Heart right ventricle (tissue), 16 donors: ENCODE results near the gene LIG4. TPM values are rescaled to one million over a fixed set of nuclear protein-coding genes. Genes with fewer than 3 reads are reported as not detected.
"Not testable (repeated sequence)": the region's sequence is repeated elsewhere in the genome, so short reads cannot be mapped to it uniquely, and the experiment has no call there.

ENCODE experiments used
- ATAC-seq, 8 donors: fragments of 200-7000 bp; cut with Tn5 transposase; one replicate each; pipeline ENCODE4 v1.9.1; 2020; ENCODE audit warnings: mild to moderate bottlenecking in 8 of 8, moderate library complexity in 8 of 8, moderate number of reproducible peaks in 1 of 8
- DNase-seq, 2 donors: peaks; one replicate each; pipeline ENCODE4 v3.0.0-alpha.2; 2020
- H3K27ac ChIP-seq, 10 donors: fragments of 200-600 bp; sonication (generic) in 2 of 10; one replicate each; pipeline versions ENCODE4 v1.5.0 to v1.8.0; 2020 to 2022; ENCODE audit warnings: mild to moderate bottlenecking in 3 of 10
- H3K27me3 ChIP-seq, 7 donors: fragments of 200-600 bp; one replicate each; pipeline ENCODE4 v1.8.0; 2021 to 2022; ENCODE audit warnings: mild to moderate bottlenecking in 2 of 7
- H3K36me3 ChIP-seq, 9 donors: fragments of 200-600 bp; sonication (generic) in 1 of 9; one replicate each; pipeline versions ENCODE4 v1.5.0 to v1.8.0; 2020 to 2022; ENCODE audit warnings: mild to moderate bottlenecking in 2 of 9
- H3K4me1 ChIP-seq, 9 donors: fragments of 200-600 bp; sonication (generic) in 1 of 9; one replicate each; pipeline versions ENCODE4 v1.5.0 to v1.8.0; 2020 to 2022; ENCODE audit warnings: mild to moderate bottlenecking in 4 of 9
- H3K4me3 ChIP-seq, 10 donors: fragments of 200-600 bp; sonication (generic) in 2 of 10; one replicate each; pipeline versions ENCODE4 v1.5.0 to v1.8.0; 2020 to 2022; ENCODE audit warnings: mild to moderate bottlenecking in 7 of 10, moderate library complexity in 2 of 10
- H3K9me3 ChIP-seq, 11 donors: fragments of 200-600 bp in 10 of 11; sonication (generic) in 2 of 11; one replicate each; pipeline versions ENCODE4 v1.5.0 to v1.8.0; 2013 to 2022; ENCODE audit warnings: mild to moderate bottlenecking in 2 of 11, control low read depth in 1 of 11, moderate library complexity in 1 of 11
- CTCF ChIP-seq, 9 donors: fragments of 200-600 bp; sonication (generic) in 2 of 9; IDR thresholded peaks; one replicate each; pipeline versions ENCODE4 v1.5.0 to v1.8.0; 2021 to 2022; ENCODE audit warnings: antibody characterized with exemption in 9 of 9, mild to moderate bottlenecking in 5 of 9, moderate library complexity in 1 of 9
- WGBS, 2 donors: extraction: QIAGEN DNeasy Blood & Tissue Kit; methylation state at CpG; one replicate each; pipeline ENCODE4 v1.1.7; 2013; ENCODE audit warnings: inconsistent platforms in 1 of 2; 5-methylcytosine and 5-hydroxymethylcytosine counted together
- intact Hi-C, 10 donors: fragments of 100-400 bp; cut with DNase I; formaldehyde crosslinking; loops; one replicate each; pipeline versions ENCODE4 v1.11.1 to v1.14.2; 2022
- polyA plus RNA-seq, 2 donors: library from polyadenylated mRNA; stranded (reverse); fragments of 200-250 nt; gene quantifications; one replicate each; pipeline ENCODE4 v1.2.3, GENCODE V29; 2013
- total RNA-seq, 10 donors: library from RNA; stranded (reverse); fragmentation: NEBNext Ultra II Directional in 3 of 10; extraction: Animal tissue kit (Norgen Biotek cat#: 25700) in 3 of 10; gene quantifications; one replicate each; pipeline versions ENCODE4 v1.2.1 to v1.2.4, GENCODE V29; 2021 to 2023
- donor health status: Arrhythmogenic right ventricular cardiomyopathy.
- donor health status: ischemic (EF 13 %, LVEDD 7.1; RV severe dilation, severe dysfunction).
- donor health status: healthy with polysubstance abuse.
- donor health status: DM: no; HTN: yes; CAD: no.
- donor health status: DM: no; HTN: no; CAD: no.
- donor health status: ischemic (EF 25% LVEDD 6.9; RV normal size, moderate dysfunction).
- donor health status: ischemic (EF 25% LVEDD 5.7; RV mildly dilated, moderate dysfunction).
- donor health status: healthy.
- donor health status: DM: yes; HTN: yes; CAD: no.
- donor health status: Ischemic cardiomyopathy.
- donor health status: ischemic (EF 35%, LVEDD 5.7; RV mildly dilated, moderate dysfunction).
- donor health status: nonischemic (EF 11% LVEDD 7.7; RV severe dilation, severe dysfunction).
- donor health status: DM: yes; HTN: yes; CAD: no.
- donor health status: PGD.
- donor health status: ischemic (EF 29% LVEDD 5.4; RV normal size, mild dysfunction).
- donor health status: nonischemic (EF 23%, LVEDD 6.1; RV moderate dilation, normal function).

The LIG4 gene
- total and polyA plus RNA-seq, 12 donors, result 3.7 to 16.2 (median 9.3) TPM

- WGBS, 2 donors, result 56 to 58% methylated on average over 7 of the region's 7 CpGs
- ATAC-seq, result peak in 2 of 8 donors; percentile 41 to 55
- Histone ChIP-seq H3K27ac (peak overlapping the region in 1 of 10 donors; percentile 17), H3K36me3 (no peaks in the 10 kb centered on the region), H3K27me3 (no peaks in the 10 kb centered on the region), H3K4me3 (no peak overlapping the region), H3K9me3 (no peaks in the 10 kb centered on the region), H3K4me1 (peaks cover 4 to 91% (median 73%) of the 10 kb centered on the region in 9 donors)
- DNase-seq, result no peak
- intact Hi-C loops, result loop anchor here in 2 of 10 donors (10.0 kb wide), 2 partner anchors 51 to 101 kb away; no protein-coding TSS in a partner anchor
- no peak for TF ChIP-seq CTCF (IDR thresholded peaks at IDR 0.05)
Measured at GRCh38 chr13:108223687-108224503, 8.6 kb upstream of the LIG4 start.

- peak overlapping the region in 6 of 10 donors; percentile 87 to 98 (median 98) for H3K4me3 ChIP-seq
- H3K27me3 ChIP-seq, result no peaks in the 10 kb centered on the region
- H3K9me3 ChIP-seq, result no peaks in the 10 kb centered on the region
- TF ChIP-seq CTCF (IDR thresholded peaks at IDR 0.05), result no peak
- ATAC-seq (no peak), DNase-seq (no peak)
- H3K27ac ChIP-seq, result peak overlapping the region in 6 of 10 donors; percentile 0 to 95 (median 56)
- intact Hi-C loops, result loop anchor here in 2 of 10 donors (10.0 kb wide), 2 partner anchors 55 to 105 kb away; no protein-coding TSS in a partner anchor
- H3K4me1 ChIP-seq, result peaks cover 0 to 86% (median 71%) of the 10 kb centered on the region in 9 donors
- 9 to 31% methylated on average over 1 of the region's 1 CpG for WGBS, 2 donors
- H3K36me3 ChIP-seq, result no peaks in the 10 kb centered on the region
Measured at GRCh38 chr13:108220041-108220440, 4.7 kb upstream of the LIG4 start.

- DNase-seq (peak; percentile 91 to 93), ATAC-seq (peak; percentile 87 to 96 (median 90))
- 1% methylated on average over 78 to 93 of the region's 93 CpGs for WGBS, 2 donors
- intact Hi-C loops, result no loop called here
- Histone ChIP-seq H3K27me3 (no peaks in the 10 kb centered on the region), H3K4me3 (peak within 1 kb of the TSS; percentile 87 to 98 (median 96)), H3K36me3 (no peaks in the 10 kb centered on the region), H3K9me3 (no peaks in the 10 kb centered on the region), H3K27ac (peak within 1 kb of the TSS; percentile 42 to 95 (median 91)), H3K4me1 (peaks cover 0 to 77% (median 63%) of the 10 kb centered on the region in 9 donors)
- peak in 2 of 9 donors; percentile 16 to 23 for TF ChIP-seq CTCF (IDR thresholded peaks at IDR 0.05)
Measured at GRCh38 chr13:108218044-108218974, 3.0 kb upstream of the LIG4 start, which contains the start of gene ABHD13. Gene ABHD13 (plus strand): TSS chr13:108218392. CDS start chr13:108229219, 10,827 bp downstream.

- H3K36me3 ChIP-seq, intact Hi-C loops, H3K27me3 ChIP-seq, H3K9me3 ChIP-seq, DNase-seq: not testable (repeated sequence)
- ATAC-seq, result peak in 4 of 8 donors; percentile 1 to 17 (median 4)
- Histone ChIP-seq H3K4me1 (peaks cover 0 to 71% (median 58%) of the 10 kb centered on the region in 9 donors), H3K4me3 (peak overlapping the region; percentile 87 to 98 (median 96)), H3K27ac (peak overlapping the region; percentile 42 to 95 (median 91))
- WGBS, 2 donors, result 70 to 71% methylated on average over 27 of the region's 27 CpGs
Measured at GRCh38 chr13:108217307-108218043, 2.1 kb upstream of the LIG4 start.
